Measurements from ENCODE around the gene INTS1.
"Not testable (repeated sequence)": the region's sequence is repeated elsewhere in the genome, so short reads cannot be mapped to it uniquely, and the experiment has no call there.

The INTS1 gene

DNA sequence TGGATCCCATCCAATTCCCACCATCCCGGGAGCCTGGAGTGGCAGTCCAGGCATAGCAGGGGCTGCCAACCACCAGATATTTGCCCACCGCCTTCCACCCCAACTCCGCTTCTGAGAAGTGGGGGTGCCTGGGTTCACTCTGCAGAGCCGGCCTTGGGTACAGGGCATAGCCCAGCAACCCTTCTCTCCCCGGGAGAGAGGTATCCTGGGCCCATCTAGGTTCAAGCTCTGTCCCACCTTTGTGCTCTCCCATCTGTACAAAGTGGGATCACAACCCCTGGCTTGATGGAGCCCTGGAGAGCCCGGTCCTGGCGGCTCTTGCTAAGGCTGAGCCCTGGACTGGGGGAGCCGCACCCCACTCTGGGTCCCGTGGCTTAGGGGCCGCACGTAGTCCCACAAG, 57.1 kb downstream of the INTS1 start:
- no peak for DNase-seq (ENCODE audit: low spot score)

DNA sequence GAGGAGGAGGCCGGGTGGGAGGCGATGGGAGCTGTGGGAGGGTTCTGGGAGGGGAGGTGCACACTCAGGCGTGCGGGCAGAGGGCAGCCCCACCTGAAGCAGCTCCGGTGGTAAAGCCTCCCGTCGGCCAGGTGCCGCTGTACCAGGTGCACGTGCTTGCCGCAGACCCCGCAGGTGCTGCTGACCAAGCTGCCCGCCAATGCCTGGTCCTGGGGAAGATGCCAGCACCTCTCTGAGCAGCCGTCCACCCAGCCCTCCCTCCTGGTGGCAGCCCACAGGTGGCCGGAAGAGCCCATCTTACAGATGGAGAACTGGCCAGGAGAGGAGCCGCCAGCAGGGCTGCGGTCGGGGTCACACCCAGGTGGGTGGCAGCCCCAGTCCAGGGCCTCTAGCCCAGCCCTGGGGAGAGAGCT, 57.6 kb downstream of the INTS1 start:
- DNase-seq (ENCODE audit: low spot score), result no peak

DNA sequence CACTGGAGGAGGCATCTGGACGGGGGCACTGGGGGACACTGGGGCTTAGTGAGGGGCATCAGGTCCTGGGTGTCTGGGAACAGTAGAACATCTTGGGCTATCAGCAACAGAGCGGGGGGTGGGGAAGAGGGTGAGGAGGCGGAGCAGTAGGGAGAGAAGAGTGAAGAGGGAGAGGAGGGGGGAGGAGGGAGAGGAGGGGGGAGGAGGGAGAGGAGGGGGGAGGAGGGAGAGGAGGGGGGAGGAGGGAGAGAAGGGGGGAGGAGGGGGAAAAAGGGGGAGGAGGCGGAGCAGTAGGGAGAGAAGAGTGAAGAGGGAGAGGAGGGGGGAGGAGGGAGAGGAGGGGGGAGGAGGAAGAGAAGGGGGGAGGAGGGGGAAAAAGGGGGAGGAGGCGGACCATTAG, 58.2 kb downstream of the INTS1 start:
- not testable (repeated sequence) for DNase-seq (ENCODE audit: low spot score)

GRCh38 chr7:1445341-1445740, 58.8 kb downstream of the INTS1 start:
- no peak for DNase-seq (ENCODE audit: low spot score)

- DNase-seq (ENCODE audit: low spot score), result no peak
These were observed 59.3 kb downstream of the INTS1 start for GRCh38 chr7:1444925-1445322.

GRCh38 chr7:1444214-1444924, 59.8 kb downstream of the INTS1 start:
- DNase-seq (ENCODE audit: low spot score), result no peak

DNA sequence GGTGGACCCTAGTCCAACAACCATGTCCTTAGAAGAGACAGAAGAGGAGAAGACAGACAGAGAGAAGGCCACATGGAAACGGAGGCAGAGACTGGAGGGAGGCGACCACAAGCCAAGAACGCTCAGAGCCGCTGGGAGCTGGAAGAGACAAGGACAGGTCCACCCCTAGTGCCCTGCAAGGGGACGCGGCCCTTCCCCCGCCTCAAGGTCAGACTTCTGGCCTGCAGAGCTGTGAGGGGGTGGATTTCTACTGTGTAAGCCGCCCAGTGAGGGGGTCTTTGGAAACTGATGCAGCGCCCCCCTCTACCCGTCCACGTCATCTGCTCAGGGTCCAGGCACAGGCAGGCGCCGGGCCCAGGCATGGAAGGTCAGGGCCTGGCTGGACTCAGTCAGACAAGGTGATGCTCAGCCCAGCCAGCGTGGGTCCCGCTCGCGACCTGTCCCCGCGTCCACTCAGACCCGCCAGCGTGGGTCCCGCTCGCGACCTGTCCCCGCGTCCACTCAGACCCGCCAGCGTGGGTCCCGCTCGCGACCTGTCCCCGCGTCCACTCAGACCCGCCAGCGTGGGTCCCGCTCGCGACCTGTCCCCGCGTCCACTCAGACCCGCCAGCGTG, 60.5 kb downstream of the INTS1 start:
- not testable (repeated sequence) for DNase-seq (ENCODE audit: low spot score)

- no peak for DNase-seq (ENCODE audit: low spot score)
These were observed 61.6 kb downstream of the INTS1 start for GRCh38 chr7:1442355-1443124.

GRCh38 chr7:1441615-1442354, 62.4 kb downstream of the INTS1 start:
- no peak for DNase-seq (ENCODE audit: low spot score)

DNA sequence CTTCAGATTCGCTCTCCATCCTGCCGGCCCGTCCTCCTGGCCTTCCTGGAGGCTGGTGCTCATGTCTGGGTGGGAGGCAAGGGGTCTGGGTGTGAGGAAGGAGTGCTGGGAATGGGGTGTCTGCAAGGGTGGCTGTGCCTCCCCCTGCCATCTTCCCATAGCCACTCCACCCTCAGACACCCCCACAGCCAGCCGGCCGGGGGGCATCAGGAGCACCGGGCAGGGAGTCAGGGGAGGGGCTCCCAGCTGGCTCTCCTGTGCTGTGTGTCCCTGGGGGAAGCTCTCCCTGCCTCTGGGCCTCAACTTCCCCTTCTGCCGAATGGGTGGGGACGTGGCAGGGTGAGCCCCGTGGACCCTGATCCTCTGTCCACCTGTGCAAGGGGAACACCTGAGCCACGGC, 63.6 kb downstream of the INTS1 start:
- no peak for DNase-seq (ENCODE audit: low spot score)

GRCh38 chr7:1439373-1440363, 64.5 kb downstream of the INTS1 start:
- no peak for DNase-seq (ENCODE audit: low spot score)

DNA sequence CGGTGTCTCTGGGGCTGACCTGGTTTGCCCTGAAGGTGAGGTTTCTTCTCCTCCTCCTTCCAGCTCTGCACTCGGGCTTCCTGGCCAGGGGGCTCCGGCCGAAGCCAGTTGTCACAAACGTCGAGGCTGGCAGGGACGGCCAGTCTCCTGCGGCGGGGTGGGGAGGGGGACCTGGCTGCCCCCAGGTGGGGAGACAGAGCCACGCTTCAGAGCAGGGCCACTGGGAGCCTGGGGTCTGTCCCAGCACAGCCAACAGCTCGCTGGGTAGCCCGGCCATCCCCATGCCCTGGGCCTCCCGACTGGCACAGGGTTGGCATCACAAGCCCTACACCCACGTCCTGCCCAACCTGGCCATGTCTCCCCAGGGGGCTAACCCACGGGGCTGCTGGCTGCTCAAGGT, 65.4 kb downstream of the INTS1 start:
- DNase-seq (ENCODE audit: low spot score), result no peak

GRCh38 chr7:1438208-1438607, 66.0 kb downstream of the INTS1 start:
- DNase-seq (ENCODE audit: low spot score), result no peak

DNA sequence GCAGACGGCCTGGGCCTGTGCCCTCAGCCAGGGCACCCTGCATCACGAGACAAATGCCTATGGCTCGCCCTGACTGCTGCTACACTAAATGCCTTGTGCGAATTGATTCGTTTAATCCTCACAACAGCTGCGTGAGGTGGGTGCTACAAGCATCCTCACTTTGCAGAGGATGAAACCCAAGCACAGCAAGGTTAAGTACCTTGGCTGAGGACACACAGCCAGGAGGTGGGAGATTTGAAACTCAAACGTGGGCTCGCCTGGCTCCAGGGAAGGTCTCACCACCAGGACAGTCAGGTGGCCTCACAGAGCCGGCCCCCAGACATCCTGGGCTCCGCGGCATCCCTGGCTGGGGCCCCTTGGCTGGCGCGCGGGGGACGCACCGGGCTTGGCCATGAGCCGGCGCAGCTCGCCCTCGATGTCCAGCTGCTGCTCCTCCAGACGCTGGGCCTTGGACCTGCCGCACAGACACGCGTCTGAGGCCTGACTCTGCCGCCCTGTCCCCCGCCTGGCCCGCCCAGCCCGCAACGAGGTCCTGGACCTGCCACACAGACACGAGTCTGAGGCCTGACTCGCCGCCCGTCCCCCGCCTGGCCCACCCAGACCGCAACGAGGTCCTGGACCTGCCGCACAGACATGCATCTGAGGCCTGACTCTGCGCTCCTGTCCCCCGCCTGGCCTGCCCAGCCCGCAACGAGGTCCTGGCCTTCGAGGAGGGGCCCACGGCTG, 66.9 kb downstream of the INTS1 start:
- DNase-seq (ENCODE audit: low spot score), result no peak

GRCh38 chr7:1436608-1437007, 67.6 kb downstream of the INTS1 start:
- no peak for DNase-seq (ENCODE audit: low spot score)

DNA sequence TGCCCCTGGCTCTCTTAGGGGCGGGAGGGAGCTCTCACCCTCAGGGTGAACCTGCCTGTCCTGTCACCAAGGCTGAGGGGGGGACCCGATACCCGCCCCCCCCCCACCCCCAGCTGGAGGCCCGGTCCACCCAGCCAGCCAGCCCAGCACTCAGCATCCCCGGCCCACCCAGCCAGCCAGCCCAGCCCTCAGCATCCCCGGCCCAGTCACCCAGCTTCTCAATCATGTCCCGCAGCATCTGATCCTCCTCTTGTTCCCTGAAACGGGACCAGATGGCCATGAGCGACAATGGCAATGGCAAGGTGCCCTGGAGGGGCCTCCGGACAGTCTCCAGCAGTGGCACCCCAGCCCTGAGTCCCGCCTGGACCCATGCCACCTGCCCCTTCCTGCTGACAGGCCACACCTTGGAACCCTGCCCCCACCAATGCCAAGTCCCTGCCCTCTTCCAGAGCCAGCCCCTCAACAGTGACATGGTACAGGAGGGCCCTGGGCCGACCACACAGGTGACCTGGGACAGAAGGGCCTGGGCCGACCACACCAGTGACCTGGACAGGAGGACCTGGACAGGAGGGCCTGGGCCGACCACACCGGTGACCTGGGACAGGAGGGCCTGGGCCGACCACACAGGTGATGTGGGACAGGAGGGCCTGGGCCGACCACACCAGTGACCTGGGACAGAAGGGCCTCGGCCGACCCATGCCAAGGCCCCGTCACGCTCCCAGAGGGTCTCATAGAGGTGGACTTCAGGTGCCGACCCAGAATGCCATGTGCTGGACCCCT, 69.1 kb downstream of the INTS1 start:
- no peak for DNase-seq (ENCODE audit: low spot score)

- no peak for DNase-seq (ENCODE audit: low spot score)
These were observed 69.9 kb downstream of the INTS1 start for GRCh38 chr7:1434165-1434718.

GRCh38 chr7:1433128-1433920, 70.9 kb downstream of the INTS1 start:
- DNase-seq (ENCODE audit: low spot score), result no peak

Measured in COLO829 (cell line).